Posterior vena cava (tissue), 2 donors: ENCODE results near the gene ZNF750. TPM values are rescaled to one million over a fixed set of nuclear protein-coding genes. Genes with fewer than 3 reads are reported as not detected.

Experiments used
- DNase-seq: peaks from one replicate; pipeline ENCODE4 v3.0.0-alpha.2; 2020; ENCODE audit warnings: low spot score
- intact Hi-C, 2 donors: fragments of 100-400 bp; cut with DNase I; formaldehyde crosslinking; loops; one replicate each; pipeline versions ENCODE4 v1.14.1 to v1.14.2; 2022 to 2023
- total RNA-seq, 2 donors: library from RNA; stranded (reverse); fragmentation: NEBNext Ultra II Directional; extraction: Animal tissue kit (Norgen Biotek cat#: 25700); gene quantifications; one replicate each; pipeline ENCODE4 v1.2.1, GENCODE V29; 2021
- donor health status: DM: yes; HTN: yes; CAD: no.
- donor health status: DM: yes; HTN: yes; CAD: no.

Gene ZNF750
- total RNA-seq, 2 donors from 2014 or later = not detected

GRCh38 chr17:82862737-82863382, 23.0 kb upstream of the ZNF750 start:
- intact Hi-C loops = no loop called here
- DNase-seq = peak; percentile 78

DNA sequence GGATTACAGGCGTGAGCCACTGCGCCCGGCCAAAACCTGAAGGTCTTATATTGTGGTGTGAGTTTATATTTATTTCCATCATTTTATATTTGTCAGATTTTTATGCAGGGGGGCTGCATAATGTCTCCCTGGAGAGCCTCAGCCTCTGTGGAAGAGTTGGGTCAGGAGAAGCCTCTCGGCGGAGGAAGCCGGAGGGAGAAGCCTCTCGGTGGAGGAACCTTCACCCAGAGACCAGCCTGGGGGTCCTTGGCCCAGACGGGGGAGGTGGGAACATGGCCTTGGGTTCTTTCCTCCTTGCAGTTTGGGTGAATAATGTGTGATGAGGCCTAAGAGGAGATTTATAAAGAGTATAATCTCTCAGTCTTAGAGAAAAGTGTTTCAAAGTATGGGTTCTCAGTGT, 22.4 kb upstream of the ZNF750 start:
- DNase-seq = peak; percentile 29
- intact Hi-C loops = no loop called here

DNA sequence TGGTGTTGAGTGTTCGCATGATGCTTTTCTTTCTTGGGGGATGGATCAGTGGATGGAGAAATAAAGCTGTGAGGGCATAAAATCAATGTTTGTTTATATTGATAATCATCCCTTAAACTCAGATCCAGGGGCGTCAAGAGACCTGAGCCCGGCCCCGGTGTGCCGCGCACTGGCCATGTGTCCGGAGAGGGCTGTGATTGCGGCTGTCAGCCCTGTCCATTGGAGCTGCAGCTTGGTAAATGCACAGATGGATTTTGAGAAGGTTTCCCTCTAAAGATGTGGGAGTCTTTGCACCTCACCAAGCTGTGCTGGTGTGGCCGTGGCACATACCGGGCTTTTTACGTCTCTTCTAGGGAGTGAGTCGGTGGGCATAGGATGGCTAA, 21.6 kb upstream of the ZNF750 start:
- intact Hi-C loops = no loop called here
- peak; percentile 23 for DNase-seq

- intact Hi-C loops = no loop called here
- DNase-seq = peak; percentile 72
Measured at GRCh38 chr17:82860606-82861392, 21.0 kb upstream of the ZNF750 start.

- peak; percentile 84 for DNase-seq
- intact Hi-C loops = no loop called here
Measured at GRCh38 chr17:82859431-82860403, 19.9 kb upstream of the ZNF750 start.

GRCh38 chr17:82858376-82859126, 18.7 kb upstream of the ZNF750 start:
- DNase-seq = peak; percentile 78
- intact Hi-C loops = no loop called here

- intact Hi-C loops = no loop called here
- DNase-seq = no peak
Measured at GRCh38 chr17:82856361-82856760, 16.5 kb upstream of the ZNF750 start.

DNA sequence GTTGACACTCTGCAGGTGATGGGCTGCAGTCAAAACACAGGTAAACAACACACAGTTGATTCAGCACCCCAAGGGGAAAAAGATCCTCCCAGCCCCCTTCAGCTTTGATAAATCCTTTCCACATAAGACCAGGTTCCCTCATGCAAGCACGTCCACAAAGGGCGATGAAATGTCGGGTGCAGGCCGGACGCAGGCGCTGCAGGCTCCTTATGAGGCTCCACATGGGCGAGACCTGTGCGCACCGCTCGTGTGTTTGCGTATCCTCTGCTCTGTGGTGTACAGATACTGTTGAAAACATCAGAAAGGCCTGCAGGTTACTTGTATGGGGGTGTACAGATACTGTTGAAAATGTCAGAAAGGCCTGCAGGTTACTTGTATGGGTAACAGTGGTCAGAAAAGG, 14.4 kb upstream of the ZNF750 start:
- intact Hi-C loops = loop anchor here in 1 of 2 donors (1.0 kb wide), 2 partner anchors 14 to 35 kb away; partner anchors contain the start of gene ZNF750
- DNase-seq = peak; percentile 73

GRCh38 chr17:82851381-82851780, 11.6 kb upstream of the ZNF750 start:
- intact Hi-C loops = no loop called here
- peak; percentile 51 for DNase-seq

- DNase-seq = peak; percentile 65
- intact Hi-C loops = no loop called here
Measured at GRCh38 chr17:82849076-82849945, 9.5 kb upstream of the ZNF750 start.

- peak; percentile 75 for DNase-seq
- intact Hi-C loops = no loop called here
Measured at GRCh38 chr17:82848022-82848592, 8.3 kb upstream of the ZNF750 start.

DNA sequence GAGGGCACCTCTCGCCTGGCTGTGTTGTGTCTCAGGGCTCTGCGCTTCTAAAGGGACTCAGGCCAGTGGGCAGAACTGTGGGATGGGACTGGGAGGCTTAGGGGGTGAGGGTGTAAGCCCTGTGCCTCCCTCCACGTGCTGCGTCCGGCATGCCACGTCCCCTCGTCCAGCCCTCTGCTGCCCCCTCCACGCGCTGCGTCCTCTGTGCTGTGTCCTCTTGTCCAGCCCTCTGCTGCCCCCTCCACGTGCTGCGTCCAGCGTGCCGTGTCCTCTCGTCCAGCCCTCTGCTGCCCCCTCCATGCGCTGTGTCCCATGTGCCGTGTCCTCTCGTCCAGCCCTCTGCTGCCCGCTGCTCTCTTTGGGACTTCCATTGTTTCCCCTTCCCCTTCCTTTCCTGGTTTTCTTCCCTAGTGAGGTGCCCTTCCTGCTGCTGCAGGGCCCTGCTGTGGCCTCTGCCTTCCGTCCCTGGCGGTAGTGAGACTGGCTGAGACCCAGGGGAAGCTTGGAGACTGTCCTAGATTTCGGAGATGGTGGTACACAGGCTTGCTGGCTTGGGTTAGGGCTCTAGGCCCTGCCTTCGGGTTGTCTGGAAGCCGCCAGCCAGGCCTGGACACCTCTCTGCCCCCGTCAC, 6.4 kb upstream of the ZNF750 start:
- intact Hi-C loops = loop anchor here in 1 of 2 donors (1.0 kb wide), 1 partner anchor 33 kb away; no protein-coding TSS in a partner anchor
- DNase-seq = peak; percentile 80

DNA sequence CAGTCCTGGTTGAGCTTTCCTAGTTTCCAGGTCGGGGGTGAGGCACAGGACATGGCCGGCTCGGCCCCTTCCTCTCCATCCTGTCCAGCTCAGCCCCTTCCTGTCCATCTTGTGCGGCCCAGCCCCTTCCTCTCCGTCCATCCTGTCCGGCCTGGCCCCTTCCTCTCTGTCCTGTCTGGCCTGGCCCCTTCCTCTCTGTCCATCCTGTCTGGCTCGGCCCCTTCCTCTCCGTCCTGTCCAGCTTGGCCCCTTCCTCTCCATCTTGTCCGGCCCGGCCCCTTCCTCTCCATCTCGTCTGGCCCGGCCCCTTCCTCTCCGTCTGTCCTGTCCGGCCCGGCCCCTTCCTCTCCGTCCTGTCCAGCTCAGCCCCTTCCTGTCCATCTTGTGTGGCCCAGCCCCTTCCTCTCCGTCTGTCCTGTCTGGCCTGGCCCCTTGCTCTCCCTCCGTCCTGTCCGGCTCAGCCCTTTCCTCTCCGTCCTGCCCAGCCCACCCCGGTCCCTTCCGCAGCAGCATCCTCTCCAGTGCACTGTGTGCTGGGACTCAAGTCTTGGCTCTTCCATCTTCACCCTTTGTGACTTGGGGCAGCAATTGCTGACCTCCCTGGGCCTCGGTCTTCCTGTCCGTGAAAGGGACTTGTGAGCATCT, 5.5 kb upstream of the ZNF750 start:
- DNase-seq = peak; percentile 82
- intact Hi-C loops = no loop called here

DNA sequence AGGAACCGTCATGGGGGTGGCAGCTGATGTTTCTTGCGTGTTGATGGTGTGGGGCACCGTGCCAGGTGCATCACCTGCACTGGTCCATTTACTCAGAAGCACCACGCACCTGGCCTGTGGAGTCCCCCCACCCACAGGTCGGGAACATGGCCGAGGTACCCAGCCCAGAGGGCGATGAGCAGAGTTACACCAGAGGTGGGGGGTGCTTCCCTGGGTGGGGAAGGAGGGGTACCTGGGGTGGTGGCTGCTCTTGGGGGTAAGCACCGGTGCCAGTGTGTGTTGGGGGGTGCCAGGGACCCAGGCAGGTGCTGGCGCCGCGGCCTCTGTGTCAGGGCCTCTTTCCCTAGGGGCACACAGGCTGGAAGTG, 5.0 kb upstream of the ZNF750 start:
- intact Hi-C loops = no loop called here
- no peak for DNase-seq

GRCh38 chr17:82843904-82844680, 4.3 kb upstream of the ZNF750 start:
- intact Hi-C loops = no loop called here
- peak; percentile 64 for DNase-seq
